Ovary (tissue), 10 donors: ENCODE data around the gene LANCL2. TPM values are rescaled to one million over a fixed set of nuclear protein-coding genes. Genes with fewer than 3 reads are reported as not detected.
A peak's percentile ranks its signal among the peaks of the same experiment; 100 is the strongest.

Experiments
- DNase-seq, 5 donors: peaks; one replicate each; pipeline ENCODE4 v3.0.0-alpha.2; 2019 to 2020
- H3K27ac ChIP-seq, 2 donors: fragments of 200-600 bp; one replicate each; pipeline versions ENCODE4 v1.5.1 to v1.8.0; 2019 to 2022
- H3K27me3 ChIP-seq: fragments of 200-600 bp; one replicate; pipeline ENCODE4 v1.8.0; 2022
- H3K36me3 ChIP-seq: fragments of 200-600 bp; sonication (generic); one replicate; pipeline ENCODE4 v1.5.1; 2019
- H3K4me1 ChIP-seq: one replicate; pipeline ENCODE4 v1.8.1; 2013; ENCODE audit warnings: mild to moderate bottlenecking, moderate library complexity; ENCODE audit not compliant: insufficient read depth
- H3K4me3 ChIP-seq: fragments of 200-600 bp; sonication (generic); one replicate; pipeline ENCODE4 v1.5.1; 2017
- H3K9me3 ChIP-seq, 2 donors: fragments of 200-600 bp in 1 of 2; sonication (generic) in 1 of 2; one replicate each; pipeline versions ENCODE4 v1.5.1 to v1.8.1; 2013 to 2019; ENCODE audit warnings: mild to moderate bottlenecking in 1 of 2, moderate library complexity in 1 of 2
- EP300 ChIP-seq: sonication (generic); formaldehyde crosslinking; IDR thresholded peaks from one replicate; pipeline ENCODE4 v1.6.1; 2017; ENCODE audit warnings: antibody characterized with exemption
- POLR2A ChIP-seq: fragments of 450-650 bp; IDR thresholded peaks from one replicate; pipeline ENCODE4 v1.6.1; 2017; ENCODE audit warnings: antibody characterized with exemption, mild to moderate bottlenecking, moderate library complexity
- WGBS, 3 donors: extraction: QIAGEN DNeasy Blood & Tissue Kit in 1 of 3; methylation state at CpG; one replicate each; pipeline versions ENCODE4 v1.1.5 to v1.1.7; 2013 to 2017; 5-methylcytosine and 5-hydroxymethylcytosine counted together
- intact Hi-C, 4 donors: fragments of 100-400 bp; cut with DNase I; formaldehyde crosslinking; loops; one replicate each; pipeline versions ENCODE4 v1.11.0 to v1.15.1; 2022 to 2023
- long read RNA-seq, 3 donors: library from polyadenylated mRNA in 2 of 3; unstranded in 2 of 3; transcript quantifications; one replicate each; pipeline ENCODE4 v2.0.0 and lab custom pipeline, GENCODE V29; 2021 to 2026
- polyA plus RNA-seq, 2 donors: library from polyadenylated mRNA; stranded (reverse); fragments of 200-250 nt in 1 of 2; fragments of 350-450 nt in 1 of 2; fragmentation: Illumina TruSeq in 1 of 2; extraction: RNeasy Lipid Tissue Mini Kit (QIAGEN cat#74804) in 1 of 2; gene quantifications; one replicate each; pipeline ENCODE4 v1.2.3, GENCODE V29; 2013 to 2014
- total RNA-seq, 7 donors: library from RNA; depleted of rRNA in 2 of 7; stranded (reverse); fragments of >200 nt in 2 of 7; fragmentation: NEBNext Ultra II Directional in 3 of 7; extraction: Animal tissue kit (Norgen Biotek cat#: 25700) in 3 of 7; gene quantifications; one replicate each; pipeline versions ENCODE4 v1.1.0 to v1.2.4, GENCODE V29; 2016 to 2023
- TF ChIP-seq, protein P1 (sequence below), 3 donors: fragments of 450-650 bp in 2 of 3; fragments of 200-600 bp in 1 of 3; IDR thresholded peaks; one replicate each; pipeline versions ENCODE4 v1.5.1 to v1.8.0; 2016 to 2022; ENCODE audit warnings: antibody characterized with exemption in 3 of 3, mild to moderate bottlenecking in 1 of 3
- donor health status: DM: no; HTN: no; CAD: no; lungs with moderate emphysema.
- donor health status: DM: no; HTN: no; CAD: no.
- donor health status: Bipolar disorder and iron deficiency.
- donor health status: DM: yes; HTN: yes; CAD: no.
- donor health status: DM: no; HTN: no; CAD: no.
- donor health status: DM: yes; HTN: yes; CAD: no.

LANCL2 gene, protein sequence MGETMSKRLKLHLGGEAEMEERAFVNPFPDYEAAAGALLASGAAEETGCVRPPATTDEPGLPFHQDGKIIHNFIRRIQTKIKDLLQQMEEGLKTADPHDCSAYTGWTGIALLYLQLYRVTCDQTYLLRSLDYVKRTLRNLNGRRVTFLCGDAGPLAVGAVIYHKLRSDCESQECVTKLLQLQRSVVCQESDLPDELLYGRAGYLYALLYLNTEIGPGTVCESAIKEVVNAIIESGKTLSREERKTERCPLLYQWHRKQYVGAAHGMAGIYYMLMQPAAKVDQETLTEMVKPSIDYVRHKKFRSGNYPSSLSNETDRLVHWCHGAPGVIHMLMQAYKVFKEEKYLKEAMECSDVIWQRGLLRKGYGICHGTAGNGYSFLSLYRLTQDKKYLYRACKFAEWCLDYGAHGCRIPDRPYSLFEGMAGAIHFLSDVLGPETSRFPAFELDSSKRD
- 10 to 100 TPM in 6 of 7 donors, 1 to 10 TPM in 1; 7.5 to 20.4 (median 15.6) TPM for total RNA-seq
- 10 to 100 TPM; 16.8 to 19.6 TPM for polyA plus RNA-seq
- long read RNA-seq, donor 1, full-length matches to known transcripts: 13 of 24 reads
- long read RNA-seq, donor 1, partial matches to known transcripts: 2 of 24 reads
- long read RNA-seq, donor 1, other reads (novel, unspliced or antisense): 9 of 24 reads
- long read RNA-seq, donor 2, full-length matches to known transcripts: 14 of 14 reads
- long read RNA-seq, donor 2, partial matches to known transcripts: 0 of 14 reads
- long read RNA-seq, donor 2, other reads (novel, unspliced or antisense): 0 of 14 reads
- long read RNA-seq, donor 3, full-length matches to known transcripts: 28 of 43 reads
- long read RNA-seq, donor 3, partial matches to known transcripts: 2 of 43 reads
- long read RNA-seq, donor 3, other reads (novel, unspliced or antisense): 13 of 43 reads

DNA sequence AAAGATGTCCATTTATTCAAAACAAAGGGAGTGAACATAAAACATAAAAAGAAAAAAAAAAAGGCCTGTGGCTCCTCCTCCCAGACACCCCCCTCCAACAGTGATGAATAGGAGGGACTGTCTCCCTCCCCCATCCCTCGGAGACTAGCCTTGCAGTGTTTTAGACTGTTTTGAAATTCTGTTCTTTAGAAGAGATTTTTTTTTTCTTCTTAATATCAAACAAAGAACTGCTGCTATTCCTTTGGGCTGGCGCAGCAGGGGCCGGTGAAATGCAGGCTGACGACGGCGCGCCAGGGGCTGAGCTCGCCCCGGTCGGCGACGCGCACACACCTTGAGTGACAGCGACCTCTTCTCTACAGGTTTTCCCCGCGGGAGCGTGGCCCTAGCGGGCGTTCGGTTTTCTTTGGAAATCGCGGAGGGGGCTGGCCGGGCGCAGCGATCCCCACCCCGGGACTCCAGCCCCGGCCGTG, at the start of gene LANCL2:
TSS of gene LANCL2 (plus strand) at position 133 of the 470 bp plus-strand sequence. CDS start 689 bp downstream, outside the sequence.
- Histone ChIP-seq H3K27me3 (no peaks in the 10 kb centered on the region), H3K27ac (peak within 1 kb of the TSS; percentile 98 to 100), H3K9me3 (no peaks in the 10 kb centered on the region), H3K4me3 (peak within 1 kb of the TSS; percentile 96), H3K36me3 (no peaks in the 10 kb centered on the region), H3K4me1 (peaks cover 7% of the 10 kb centered on the region)
- TF ChIP-seq, protein P1, sequence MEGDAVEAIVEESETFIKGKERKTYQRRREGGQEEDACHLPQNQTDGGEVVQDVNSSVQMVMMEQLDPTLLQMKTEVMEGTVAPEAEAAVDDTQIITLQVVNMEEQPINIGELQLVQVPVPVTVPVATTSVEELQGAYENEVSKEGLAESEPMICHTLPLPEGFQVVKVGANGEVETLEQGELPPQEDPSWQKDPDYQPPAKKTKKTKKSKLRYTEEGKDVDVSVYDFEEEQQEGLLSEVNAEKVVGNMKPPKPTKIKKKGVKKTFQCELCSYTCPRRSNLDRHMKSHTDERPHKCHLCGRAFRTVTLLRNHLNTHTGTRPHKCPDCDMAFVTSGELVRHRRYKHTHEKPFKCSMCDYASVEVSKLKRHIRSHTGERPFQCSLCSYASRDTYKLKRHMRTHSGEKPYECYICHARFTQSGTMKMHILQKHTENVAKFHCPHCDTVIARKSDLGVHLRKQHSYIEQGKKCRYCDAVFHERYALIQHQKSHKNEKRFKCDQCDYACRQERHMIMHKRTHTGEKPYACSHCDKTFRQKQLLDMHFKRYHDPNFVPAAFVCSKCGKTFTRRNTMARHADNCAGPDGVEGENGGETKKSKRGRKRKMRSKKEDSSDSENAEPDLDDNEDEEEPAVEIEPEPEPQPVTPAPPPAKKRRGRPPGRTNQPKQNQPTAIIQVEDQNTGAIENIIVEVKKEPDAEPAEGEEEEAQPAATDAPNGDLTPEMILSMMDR (IDR thresholded peaks at IDR 0.05): no peak
- no peak for TF ChIP-seq EP300
- TF ChIP-seq POLR2A: no peak
- intact Hi-C loops: no loop called here
- WGBS, 3 donors: 0 to 1% (median 0%) methylated on average over 22 to 28 of the region's 28 CpGs
- DNase-seq: no peak

DNA sequence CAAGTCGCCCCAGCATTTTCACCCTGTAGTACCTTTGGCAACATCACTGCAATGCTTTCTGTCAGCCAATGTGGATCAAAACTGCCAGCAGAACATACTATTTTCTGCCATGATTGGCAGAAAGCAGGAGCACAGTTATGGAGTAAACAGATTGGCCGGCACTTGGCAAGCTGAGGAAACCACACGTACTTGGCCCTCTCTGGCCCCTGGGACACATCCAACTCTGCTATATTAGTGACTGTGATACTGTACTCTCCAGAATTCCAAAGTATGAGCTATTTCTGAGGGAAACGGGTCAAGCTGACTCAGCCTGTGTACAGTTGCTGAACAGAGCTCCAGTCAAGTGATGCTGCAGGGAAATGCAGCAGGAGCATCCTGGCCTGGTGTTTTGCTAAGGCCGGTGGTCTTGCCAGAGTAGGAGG, 39.8 kb upstream of the LANCL2 start:
- DNase-seq: peak in 4 of 5 donors; percentile 18 to 58 (median 42)
- Histone ChIP-seq H3K4me3 (no peak overlapping the region), H3K36me3 (no peaks in the 10 kb centered on the region), H3K4me1 (peaks cover 11% of the 10 kb centered on the region), H3K27me3 (no peaks in the 10 kb centered on the region), H3K27ac (no peak overlapping the region), H3K9me3 (no peaks in the 10 kb centered on the region)
- WGBS, 3 donors: 4 to 9% (median 8%) methylated on average over 5 of the region's 5 CpGs
- TF ChIP-seq POLR2A (no peak), EP300 (no peak)
- TF ChIP-seq, protein P1 (IDR thresholded peaks at IDR 0.05): no peak
- intact Hi-C loops: no loop called here

DNA sequence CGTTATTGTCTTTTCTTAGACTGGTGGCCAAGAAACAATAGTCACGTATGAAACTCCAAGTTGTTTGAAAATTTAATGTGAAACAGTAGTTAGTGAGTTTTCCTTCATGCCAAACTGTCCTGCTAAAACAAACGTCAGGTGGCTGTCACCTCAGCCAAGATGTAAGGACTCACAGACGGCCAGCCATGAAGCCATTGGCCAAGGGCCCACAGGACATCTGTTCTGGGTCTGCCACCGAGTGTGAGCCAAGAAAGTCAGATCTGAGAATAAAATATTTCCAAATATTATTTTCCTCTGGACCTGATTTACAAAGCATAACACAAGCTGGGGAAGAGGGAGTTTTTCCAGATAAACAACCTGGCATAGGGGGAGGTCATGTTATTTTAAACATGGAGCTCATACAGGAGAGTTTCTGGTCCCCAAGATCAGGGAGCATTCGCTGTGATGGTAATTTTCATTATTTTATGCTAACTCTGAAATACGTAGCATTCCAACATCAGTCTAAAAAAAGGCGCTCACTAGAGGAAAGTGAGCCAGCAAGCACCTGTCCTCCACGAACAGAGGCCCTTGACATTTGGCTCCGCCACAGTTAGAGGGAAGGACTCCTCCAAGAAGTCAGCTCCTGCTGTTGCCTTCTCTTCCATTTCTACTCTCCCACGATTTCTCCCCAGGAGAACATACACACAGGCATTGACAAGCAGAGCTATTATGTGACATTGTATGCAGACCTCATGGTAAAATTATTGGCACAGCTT, 38.9 kb upstream of the LANCL2 start:
- Histone ChIP-seq H3K9me3 (no peaks in the 10 kb centered on the region), H3K4me3 (no peak overlapping the region), H3K27me3 (no peaks in the 10 kb centered on the region), H3K36me3 (no peaks in the 10 kb centered on the region), H3K4me1 (peaks cover 11% of the 10 kb centered on the region), H3K27ac (no peak overlapping the region)
- TF ChIP-seq, protein P1 (IDR thresholded peaks at IDR 0.05): no peak
- TF ChIP-seq EP300 (no peak), POLR2A (no peak)
- 5 to 19% (median 6%) methylated on average over 11 of the region's 11 CpGs for WGBS, 3 donors
- no peak for DNase-seq
- intact Hi-C loops: no loop called here
